Measurements from ENCODE around the gene C12orf56.
A peak's percentile ranks its signal among the peaks of the same experiment; 100 is the strongest.
"Not testable (repeated sequence)": the region's sequence is repeated elsewhere in the genome, so short reads cannot be mapped to it uniquely, and the experiment has no call there.

The C12orf56 gene

DNA sequence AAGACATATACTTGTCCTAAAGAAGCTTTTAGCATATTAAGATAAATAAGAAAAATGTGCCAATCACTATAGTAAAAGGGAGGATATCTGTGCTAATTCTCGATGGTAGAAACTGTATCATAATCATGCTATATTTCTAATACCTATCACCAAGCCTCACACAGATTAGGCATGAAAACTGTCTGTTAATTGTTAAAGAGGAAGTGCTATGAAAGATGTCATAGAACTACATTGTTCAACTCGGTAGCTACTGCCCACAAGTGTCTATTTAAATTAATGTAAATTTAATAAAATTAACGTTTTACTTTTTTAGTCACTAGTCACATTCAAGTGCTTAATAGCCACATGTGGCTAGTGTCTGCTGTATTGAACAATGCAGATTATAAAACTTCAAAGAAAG is 90.9 kb downstream of the C12orf56 start:
- DNase-seq (ENCODE audit: low read depth) = no peak

DNA sequence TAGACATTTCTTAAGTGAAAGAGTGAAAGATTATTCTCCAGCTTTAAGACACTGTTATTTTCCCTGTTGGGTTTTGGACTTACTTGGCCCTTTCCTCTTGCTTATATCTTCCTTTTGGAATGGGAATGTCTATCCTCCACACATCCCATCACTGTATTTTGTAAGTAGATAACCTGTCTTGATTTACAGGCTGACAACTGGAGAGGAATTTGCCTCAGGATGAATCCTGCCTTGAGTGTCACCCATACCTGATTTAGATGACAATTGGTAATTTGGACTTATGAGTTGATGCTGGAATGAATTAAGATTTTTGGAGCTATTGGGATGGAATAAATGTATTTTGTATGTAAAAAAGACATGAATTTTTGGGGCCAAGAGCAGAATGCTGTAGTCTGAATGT is 94.3 kb downstream of the C12orf56 start:
- no peak for DNase-seq (ENCODE audit: low read depth)

DNA sequence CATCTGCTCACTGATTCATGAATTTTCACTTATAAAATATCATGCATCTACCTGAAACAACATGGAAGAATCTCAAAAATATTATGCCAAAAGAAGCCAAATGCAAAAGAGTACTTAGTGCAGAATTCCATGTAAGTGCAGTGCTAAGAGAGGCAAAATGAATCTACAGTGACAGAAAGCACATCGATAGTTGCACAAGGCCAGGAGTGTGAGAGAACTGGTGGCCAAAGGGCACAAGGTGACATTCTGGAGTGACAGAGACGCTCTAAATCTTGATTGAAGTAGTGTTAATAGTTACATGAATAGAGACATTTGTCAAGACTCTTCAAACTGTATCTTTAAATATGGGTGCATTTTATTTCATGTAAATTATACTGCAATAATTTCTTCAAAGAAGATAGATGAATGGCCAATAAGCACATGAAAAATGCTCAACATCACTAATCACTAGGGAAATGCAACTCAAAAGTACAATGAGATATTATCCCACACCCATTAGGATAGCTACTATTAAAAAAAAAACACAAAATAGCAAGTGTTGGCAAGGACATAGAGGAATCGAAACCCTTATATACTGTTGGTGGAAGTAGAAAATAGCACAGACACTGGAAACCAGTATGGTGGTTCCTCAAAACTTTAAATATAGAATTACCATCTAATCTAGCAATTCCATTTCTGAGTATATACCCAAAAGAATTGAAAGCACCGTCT is 96.7 kb downstream of the C12orf56 start:
- no peak for DNase-seq (ENCODE audit: low read depth)

DNA sequence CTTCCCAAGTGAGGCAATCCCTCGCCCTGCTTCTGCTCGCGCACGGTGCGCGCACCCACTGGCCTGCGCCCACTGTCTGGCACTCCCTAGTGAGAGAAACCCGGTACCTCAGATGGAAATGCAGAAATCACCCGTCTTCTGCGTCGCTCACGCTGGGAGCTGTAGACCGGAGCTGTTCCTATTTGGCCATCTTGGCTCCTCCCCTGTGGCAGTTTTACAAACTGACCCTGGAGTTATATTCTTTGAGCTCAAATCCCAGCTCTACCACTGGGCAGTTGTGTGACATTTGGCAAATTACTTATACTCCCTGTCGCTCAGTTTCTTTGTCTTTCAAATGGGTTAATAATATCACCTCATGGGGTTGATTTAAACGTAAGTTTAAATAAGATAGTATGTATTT is 97.4 kb downstream of the C12orf56 start:
- not testable (repeated sequence) for DNase-seq (ENCODE audit: low read depth)

DNA sequence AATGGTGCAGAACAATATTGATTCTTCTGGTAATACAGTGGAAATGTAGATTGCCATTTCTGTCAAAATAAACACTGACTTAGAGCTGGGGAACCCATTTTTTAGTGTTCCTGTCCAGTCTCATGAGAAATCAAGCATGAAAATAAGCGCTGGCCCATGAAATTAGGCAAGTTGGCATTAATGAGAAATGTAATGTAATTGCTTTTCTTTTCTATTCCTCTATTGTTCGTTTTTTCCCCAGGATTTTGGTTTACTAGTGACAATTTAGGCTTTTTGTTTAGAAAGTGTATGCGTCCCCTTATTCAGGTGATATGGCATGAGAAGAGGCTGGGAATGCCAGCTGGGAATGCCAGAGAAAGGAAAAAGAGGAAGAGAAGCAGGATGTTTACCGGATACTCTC is 104.0 kb downstream of the C12orf56 start:
- DNase-seq (ENCODE audit: low read depth) = no peak

DNA sequence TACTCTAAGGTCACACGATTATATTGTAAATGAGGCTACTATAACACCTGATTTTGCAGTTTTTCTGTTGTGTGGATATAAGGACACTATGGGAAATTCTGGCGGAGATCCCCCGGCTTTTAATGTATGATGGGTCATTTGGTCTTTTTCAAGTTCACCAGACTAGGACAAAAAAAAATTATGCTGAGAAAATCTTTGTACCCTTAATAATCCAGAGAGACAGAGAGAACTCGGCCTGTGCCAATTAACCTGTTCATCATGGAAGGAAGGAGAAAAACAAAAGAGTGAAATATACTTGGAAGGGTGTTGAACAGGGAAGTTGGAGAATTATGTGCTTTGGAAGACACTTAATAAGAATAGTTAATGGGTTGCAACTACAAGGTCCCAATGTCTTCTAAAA is 106.3 kb downstream of the C12orf56 start:
- DNase-seq (ENCODE audit: low read depth) = no peak

DNA sequence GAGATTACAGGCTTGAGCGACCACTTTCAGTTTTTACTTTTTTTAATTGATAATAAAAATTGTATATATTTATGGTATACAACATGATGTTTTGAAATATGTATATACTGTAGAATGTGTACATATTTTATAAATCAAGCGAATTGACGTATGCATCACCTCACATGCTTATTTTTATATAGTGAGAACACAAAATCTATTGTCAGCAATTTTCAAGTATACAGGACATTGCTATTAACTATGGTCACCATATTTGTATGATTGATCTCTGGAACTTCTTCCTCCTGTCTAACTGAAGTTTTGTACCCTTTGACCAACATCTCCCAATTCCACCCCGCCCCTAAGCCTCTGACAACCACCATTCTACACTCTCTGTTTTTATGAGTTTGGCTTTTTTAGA is 112.1 kb downstream of the C12orf56 start:
- DNase-seq (ENCODE audit: low read depth) = no peak

DNA sequence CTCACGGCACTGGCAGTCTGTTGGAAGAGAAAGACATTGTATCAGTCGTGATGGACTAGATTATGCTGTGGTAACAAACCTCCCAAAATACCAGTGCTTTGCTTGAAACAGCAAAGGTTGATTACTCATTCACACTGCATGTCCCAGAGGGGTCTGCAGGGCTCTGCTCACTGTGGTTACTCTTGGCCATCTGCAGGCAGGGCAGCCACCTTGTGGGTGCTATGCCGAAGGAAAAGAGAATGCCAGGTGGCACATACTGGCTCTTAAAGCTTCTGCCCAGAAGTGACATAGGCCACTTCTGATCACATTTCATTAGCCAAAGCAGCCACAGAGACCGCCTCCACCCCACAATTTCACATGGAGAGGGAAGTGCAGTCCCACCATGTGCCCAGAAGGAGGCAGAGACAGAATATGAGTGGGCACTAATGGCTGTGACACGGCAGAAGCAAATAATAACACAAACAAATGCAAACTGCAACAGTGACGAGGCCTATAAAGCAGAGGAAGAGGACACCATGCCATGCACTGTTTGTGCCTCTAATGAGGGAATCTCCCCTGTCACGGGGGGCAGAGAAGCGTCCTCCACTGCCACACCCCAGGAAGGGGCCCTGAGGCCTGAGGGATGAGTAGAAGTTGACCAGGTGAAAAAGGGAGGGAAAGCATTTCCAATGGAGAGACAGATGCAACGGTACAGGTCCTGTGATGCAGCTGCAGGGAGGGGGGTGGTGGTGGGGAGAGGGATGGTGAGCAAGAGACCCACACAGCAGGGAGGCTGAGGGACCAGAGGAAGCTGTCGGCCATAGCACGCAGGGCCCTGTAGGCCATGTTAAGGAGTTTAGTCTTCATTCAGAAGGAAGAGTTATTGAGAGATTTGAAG is 116.8 kb downstream of the C12orf56 start:
- no peak for DNase-seq (ENCODE audit: low read depth)

DNA sequence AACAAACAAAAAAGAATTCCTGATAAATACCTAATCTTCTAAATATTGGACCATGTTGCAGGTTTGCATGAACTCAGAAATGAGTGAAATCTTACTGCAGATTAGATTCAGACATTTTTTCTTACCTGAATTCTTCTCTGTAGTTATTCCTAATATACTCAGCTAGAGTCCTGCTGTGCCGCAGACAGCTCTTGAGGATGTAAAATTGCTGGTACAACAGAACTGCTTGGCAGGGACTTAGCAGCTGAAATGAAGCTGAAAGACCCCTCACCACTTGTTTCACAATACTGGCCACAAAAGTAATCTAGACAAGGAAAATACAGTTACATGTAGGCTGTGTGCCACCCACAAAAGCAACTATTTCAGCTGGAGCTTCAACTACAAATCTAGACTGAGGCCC is 120.1 kb downstream of the C12orf56 start:
- no peak for DNase-seq (ENCODE audit: low read depth)

DNA sequence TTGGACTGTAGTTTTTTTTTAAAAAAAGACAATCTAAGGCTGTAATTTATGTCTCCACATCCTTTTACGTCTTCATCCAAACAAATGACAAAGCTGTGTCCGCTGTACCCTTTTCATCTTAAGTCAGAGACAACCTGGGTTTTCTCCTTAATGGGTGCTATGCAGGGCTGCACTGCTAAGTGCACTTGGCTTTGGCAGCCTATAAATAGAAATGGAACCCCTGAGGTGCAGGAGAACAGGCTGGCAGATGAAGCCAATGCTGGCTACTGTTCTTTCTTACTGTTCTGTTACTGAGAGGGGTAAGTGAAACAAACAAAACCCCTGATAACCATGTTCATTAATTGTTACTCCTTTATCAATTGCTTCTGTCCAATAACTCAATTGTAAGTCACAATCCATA is 121.4 kb downstream of the C12orf56 start:
- no peak for DNase-seq (ENCODE audit: low read depth)

DNA sequence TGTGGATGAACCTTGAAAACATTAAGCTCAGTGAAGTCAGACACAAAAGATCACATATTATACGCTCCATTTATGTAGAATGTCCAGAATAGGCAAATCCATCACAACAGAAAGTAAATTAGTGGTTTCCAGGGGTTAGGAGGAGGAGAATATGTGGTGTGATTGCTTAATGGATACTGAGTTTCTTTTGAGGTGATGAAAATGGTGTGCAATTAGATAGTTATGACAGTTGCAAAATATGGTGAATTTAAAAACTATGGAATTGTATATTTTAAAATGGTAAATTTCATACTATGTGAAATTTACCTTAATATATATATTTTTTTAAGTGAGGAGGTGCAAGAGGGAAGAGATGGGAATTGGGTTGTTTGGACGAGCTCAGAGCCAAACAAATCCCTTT is 122.1 kb downstream of the C12orf56 start:
- DNase-seq (ENCODE audit: low read depth) = no peak

DNA sequence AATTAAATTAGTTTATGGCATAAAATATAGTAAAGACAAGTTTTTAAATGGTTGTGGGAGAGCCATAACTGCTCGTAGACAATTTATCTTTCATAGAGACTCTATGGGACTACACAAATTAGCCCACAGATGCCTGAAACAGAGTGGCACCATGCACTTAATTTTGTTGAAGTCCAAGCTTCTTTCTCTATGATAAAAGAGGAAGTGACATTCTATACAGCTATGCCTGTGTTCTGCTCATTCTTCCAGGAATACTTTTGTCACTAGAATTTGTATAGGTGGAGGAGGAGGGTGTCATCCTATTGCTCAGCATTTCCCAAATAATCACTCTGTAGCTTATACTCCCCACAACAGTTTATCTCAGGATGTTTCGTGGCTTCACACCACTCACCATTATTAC is 124.7 kb downstream of the C12orf56 start:
- DNase-seq (ENCODE audit: low read depth) = no peak

DNA sequence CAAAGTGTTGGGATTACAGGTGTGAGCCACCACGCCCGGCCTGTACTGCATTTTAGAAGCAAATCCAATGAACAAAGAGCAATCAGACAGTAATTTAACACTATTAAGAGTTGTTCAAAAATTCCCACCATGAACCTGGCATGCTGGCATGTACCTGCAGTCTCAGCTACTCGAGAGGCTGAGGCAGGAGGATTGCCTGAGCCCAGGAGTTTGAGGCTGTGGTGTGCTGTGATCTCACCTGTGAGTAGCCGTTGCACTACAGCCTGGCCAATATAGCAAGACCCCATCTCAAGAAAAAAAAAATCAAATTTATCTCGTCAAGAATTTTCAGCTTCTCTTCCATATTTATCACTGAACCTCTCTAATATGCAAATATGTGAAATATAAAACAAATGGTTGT is 128.7 kb downstream of the C12orf56 start:
- DNase-seq (ENCODE audit: low read depth) = no peak

DNA sequence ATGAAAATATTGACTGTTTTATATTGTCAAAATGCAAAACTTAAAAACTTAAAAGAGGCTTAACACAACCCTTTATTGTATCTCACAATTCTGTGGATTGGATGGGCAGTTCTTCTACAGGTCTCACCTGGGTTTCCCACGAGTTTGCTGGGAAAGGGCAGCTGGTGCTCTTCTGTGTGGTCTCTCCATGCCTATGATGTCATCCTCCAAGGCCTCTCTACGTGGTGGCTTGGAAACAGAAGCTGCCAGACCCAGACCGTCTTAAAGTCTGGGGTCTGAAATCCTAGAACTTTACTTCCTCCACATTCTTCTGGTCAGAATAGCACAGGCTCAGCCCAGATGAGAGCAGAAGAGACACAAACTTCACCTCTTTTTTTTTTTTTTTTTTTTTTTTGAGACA is 132.0 kb downstream of the C12orf56 start:
- no peak for DNase-seq (ENCODE audit: low read depth)

DNA sequence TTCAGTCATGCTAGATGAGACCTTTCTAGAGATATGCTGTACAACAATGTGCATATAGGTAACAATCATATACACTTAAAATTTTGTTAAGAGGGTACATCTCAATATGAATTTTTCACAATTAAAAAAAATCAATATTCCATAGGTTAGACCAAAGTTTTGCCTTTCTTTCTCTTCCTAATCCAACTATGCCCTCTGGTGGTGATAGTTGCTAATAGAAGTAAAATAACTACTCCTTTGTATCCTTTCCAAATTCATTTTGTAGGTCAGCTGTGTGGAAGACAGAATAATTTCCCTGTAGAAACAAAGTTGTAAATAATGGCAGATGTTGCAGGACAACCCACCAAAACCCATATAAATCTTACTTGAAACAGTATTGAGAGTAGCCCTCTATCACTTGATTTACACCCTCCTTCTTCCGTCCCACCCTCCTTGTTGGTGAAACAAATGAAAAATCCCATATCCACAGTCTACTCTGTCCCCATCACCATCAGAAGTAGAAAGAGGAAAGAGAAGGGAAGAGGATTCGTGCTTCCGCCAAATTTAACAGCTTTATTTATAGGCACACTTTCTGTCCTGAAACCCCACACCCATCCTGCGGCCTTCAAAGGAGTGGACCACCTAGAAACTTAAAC is 134.3 kb downstream of the C12orf56 start:
- no peak for DNase-seq (ENCODE audit: low read depth)

DNA sequence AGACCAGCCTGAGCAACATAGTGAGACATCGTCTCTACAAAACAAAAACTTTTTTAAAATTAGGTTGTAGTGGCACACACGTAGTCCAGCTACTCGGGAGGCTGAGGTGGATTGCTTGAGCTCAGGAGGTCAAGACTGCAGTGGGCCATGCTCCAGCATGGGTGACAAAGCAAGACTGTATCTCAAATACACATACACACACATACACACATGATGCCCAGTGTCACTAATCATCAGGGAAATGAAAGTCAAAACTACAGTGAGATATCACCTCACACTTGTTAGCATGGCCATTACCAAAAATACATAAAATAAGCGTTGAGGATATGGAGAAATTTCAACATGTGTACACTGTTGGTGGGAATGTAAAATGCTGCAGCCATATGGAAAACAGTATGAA is 135.3 kb downstream of the C12orf56 start:
- no peak for DNase-seq (ENCODE audit: low read depth)

DNA sequence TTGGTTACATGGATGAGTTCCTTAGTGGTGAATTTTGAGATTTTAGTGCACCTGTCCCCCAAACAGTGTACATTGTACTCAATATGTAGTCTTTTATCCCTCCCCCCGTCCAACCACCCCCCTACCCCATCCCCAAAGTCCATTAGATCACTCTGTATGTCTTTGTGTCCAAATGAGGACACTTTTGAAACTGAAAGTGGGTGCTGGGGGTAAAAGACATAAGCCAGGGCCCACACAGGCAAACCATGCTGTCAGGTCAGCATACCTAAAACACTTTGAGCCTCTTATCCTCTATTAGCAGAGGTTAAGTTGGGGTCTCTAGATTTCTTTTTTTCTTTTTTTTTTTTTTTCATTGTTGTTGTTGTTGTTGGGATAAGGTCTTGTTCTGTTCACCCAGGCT is 137.2 kb downstream of the C12orf56 start:
- DNase-seq (ENCODE audit: low read depth) = no peak

DNA sequence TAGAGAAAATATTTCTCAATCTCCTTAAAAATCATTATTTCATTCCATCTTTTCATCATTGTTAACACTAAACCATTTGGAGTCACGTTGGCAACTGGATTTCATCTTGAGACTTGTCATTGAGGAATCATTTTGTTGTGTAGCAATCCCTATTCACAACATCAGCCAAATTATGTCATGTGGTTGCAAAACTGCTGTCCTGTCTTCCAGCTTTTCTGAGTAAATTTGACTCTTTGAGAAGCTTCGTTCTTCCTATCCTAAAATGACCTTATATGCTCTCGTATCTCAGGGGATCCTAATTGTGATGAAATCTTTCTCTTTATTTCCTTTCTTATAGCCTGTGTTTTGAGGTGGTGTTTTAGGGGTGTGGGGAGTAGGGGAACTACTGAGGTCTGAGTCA is 137.9 kb downstream of the C12orf56 start:
- peak; percentile 87 for DNase-seq (ENCODE audit: low read depth)

DNA sequence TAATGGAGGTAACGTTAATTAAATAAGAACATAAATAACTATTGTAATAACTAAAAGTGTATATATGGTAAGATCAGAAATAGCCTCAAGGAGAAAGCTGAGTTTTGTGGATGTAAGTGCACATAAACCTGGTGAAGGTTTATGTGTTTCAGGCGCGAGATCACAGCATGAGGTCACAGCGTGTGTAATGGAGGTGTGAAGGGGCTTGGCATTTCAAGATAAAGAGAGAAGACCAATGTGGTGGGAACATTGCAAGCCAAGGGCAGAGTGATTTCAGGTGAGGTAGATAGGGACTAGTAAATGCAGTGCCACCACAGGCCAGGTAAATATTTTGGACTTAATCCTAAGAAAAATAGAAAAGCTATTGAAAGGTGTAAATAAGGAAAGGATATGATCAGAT is 146.7 kb downstream of the C12orf56 start:
- DNase-seq (ENCODE audit: low read depth) = no peak

DNA sequence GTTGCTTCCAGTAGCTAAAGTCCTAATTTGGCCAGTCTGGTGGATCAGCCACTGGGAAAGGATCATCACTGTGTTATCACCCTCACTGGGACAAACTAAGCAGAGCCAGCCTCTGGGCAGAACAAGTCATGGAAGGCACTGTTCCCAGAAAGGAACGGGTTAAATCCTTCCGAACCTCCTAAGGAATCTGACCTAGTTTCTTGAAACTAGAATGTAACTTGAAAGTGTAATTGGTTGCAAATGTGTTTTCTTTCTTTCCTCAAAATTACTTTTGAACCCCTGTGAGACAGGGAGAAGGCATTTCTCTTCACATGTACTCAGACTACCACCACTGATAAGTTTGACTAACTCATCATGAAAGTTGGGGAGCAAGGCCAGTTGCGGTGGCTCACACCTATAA is 149.8 kb downstream of the C12orf56 start:
- peak; percentile 18 for DNase-seq (ENCODE audit: low read depth)

DNA sequence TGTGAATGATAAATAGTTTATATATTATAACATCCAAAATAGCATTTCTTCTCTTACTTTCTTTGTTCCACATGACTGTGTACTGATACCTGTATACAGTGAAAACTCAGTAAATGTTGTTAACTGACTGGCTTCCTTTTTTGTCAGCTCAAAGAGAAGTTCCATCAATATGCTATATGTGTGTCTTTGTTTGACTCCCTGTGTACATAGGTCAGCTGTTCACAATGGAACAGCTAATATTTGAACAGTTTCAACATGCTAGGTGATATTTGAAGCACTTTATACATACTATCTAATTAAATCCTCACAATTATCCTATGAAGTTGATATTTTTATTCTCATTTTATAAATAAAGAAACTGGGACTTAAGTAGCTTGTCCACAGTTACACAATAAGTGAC is 153.2 kb downstream of the C12orf56 start:
- no peak for DNase-seq (ENCODE audit: low read depth)

DNA sequence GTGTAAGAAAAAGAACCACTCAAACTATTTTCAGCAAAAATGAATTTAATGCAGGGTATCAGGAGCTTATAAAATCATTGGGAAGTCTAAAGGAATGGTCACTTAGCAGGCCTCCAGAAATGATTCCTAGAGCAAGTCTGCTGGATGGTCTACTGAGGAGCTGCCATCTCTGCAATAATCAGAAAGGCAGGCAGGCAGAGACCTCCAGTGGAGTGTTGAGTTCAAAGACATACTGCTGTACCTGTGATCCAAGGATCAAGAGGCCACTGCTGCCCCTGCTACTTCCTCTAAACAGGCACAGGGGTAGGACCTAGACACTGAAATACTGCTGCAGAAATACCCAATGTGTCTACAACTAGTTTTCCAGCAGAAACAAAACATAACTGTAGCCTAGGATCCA is 154.0 kb downstream of the C12orf56 start:
- no peak for DNase-seq (ENCODE audit: low read depth)

DNA sequence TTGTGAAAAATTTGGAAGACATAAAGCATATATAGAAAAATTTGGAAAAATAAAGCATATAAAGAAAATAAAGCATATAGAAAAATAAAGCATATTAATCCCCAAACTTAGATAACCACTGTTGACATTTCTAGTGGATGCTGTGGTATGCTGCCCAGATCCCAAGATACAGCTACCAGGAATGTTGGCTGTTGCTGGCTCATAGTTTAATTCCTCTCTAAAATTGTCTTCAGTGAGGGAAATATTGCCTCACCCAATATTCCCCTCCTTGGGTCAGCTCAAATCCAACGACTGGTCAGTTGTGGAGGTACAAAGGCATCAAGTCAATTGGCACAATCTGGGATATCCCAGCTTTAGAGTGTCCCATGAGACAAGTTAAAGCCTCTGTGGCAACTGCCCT is 158.4 kb downstream of the C12orf56 start:
- DNase-seq (ENCODE audit: low read depth) = peak; percentile 4
